Gastroesophageal sphincter (tissue), 4 donors: ENCODE measurements around the gene GSX1. TPM values are rescaled to one million over a fixed set of nuclear protein-coding genes. Genes with fewer than 3 reads are reported as not detected.
A peak's percentile ranks its signal among the peaks of the same experiment; 100 is the strongest.
"Not testable (repeated sequence)": the region's sequence is repeated elsewhere in the genome, so short reads cannot be mapped to it uniquely, and the experiment has no call there.

Source experiments
- ATAC-seq: fragments of 150-250 bp; one replicate; pipeline ENCODE4 v1.9.1; 2016; ENCODE audit warnings: mild to moderate bottlenecking, moderate library complexity
- H3K27ac ChIP-seq, 4 donors: fragments of 200-600 bp; sonication (generic) in 3 of 4; 1 replicate in 3 of 4; 2 replicates in 1 of 4; pipeline ENCODE4 v1.5.1; 2016 to 2019
- H3K27me3 ChIP-seq: fragments of 200-600 bp; sonication (generic); one replicate; pipeline ENCODE4 v1.5.1; 2019
- H3K36me3 ChIP-seq, 2 donors: fragments of 200-600 bp; sonication (generic); one replicate each; pipeline ENCODE4 v1.5.1; 2019; ENCODE audit warnings: control low read depth in 1 of 2
- H3K4me1 ChIP-seq, 3 donors: fragments of 200-600 bp; sonication (generic); 1 replicate in 2 of 3; 2 replicates in 1 of 3; pipeline ENCODE4 v1.5.1; 2016 to 2019; ENCODE audit warnings: control low read depth in 2 of 3
- H3K4me3 ChIP-seq, 2 donors: fragments of 200-600 bp; sonication (generic); one replicate each; pipeline ENCODE4 v1.5.1; 2019; ENCODE audit warnings: mild to moderate bottlenecking in 1 of 2, moderate library complexity in 1 of 2
- H3K9me3 ChIP-seq, 3 donors: fragments of 200-600 bp; sonication (generic); one replicate each; pipeline ENCODE4 v1.5.1; 2017 to 2019; ENCODE audit warnings: control low read depth in 2 of 3
- EP300 ChIP-seq: sonication (generic); formaldehyde crosslinking; IDR thresholded peaks from one replicate; pipeline ENCODE4 v1.6.1; 2017; ENCODE audit warnings: antibody characterized with exemption, mild to moderate bottlenecking
- POLR2A ChIP-seq, 2 donors: fragments of 450-650 bp; IDR thresholded peaks; one replicate each; pipeline ENCODE4 v1.6.1; 2017; ENCODE audit warnings: antibody characterized with exemption in 2 of 2, mild to moderate bottlenecking in 2 of 2, moderate library complexity in 1 of 2
- POLR2AphosphoS5 ChIP-seq: sonication (generic); formaldehyde crosslinking; IDR thresholded peaks from one replicate; pipeline ENCODE4 v1.6.1; 2017; ENCODE audit warnings: antibody characterized with exemption
- WGBS, 2 donors: methylation state at CpG; one replicate each; pipeline ENCODE4 v1.1.5; 2018; ENCODE audit warnings: low coverage in 1 of 2; 5-methylcytosine and 5-hydroxymethylcytosine counted together
- total RNA-seq, 4 donors: library from RNA; depleted of rRNA; stranded (reverse); fragments of >200 nt; gene quantifications; one replicate each; pipeline ENCODE4 v1.1.0, GENCODE V29; 2016
- TF ChIP-seq, protein P1 (sequence below), 4 experiments: fragments of 200-600 bp in 2 of 4; fragments of 450-650 bp in 2 of 4; sonication (generic) in 1 of 4; IDR thresholded peaks; one replicate each; pipeline ENCODE4 v1.5.1; 2017 to 2019; ENCODE audit warnings: antibody characterized with exemption in 4 of 4, mild to moderate bottlenecking in 2 of 4, moderate library complexity in 2 of 4

GSX1 gene
- total RNA-seq = not detected

DNA sequence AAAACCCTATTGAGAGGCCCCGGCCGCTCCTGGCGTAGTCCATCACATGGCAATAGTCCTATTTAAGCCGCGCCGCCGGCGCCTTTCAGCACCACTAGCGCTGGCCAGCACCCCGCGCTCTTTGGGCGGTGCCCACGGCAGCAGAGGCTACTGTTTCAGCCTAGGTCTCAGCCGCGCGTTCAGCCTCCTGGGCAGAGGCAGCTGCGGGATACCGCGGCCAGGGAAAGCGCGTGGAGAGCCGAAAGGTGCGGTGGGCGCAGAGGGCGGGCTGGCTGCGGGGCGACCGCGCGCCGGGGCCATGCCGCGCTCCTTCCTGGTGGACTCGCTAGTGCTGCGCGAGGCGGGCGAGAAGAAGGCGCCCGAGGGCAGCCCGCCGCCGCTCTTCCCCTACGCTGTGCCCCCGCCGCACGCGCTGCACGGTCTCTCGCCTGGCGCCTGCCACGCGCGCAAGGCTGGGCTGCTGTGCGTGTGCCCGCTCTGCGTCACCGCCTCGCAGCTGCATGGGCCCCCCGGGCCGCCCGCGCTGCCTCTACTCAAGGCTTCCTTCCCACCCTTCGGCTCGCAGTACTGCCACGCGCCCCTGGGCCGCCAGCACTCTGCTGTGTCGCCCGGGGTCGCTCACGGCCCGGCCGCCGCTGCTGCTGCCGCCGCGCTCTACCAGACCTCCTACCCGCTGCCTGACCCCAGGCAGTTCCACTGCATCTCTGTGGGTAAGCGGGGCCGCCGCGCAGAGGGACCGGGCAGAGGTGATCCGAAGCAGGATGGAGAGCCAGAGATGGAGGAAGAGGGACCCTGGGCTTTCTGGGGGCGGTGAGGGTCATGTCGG lies at the start of gene GSX1:
Gene GSX1 (plus strand): TSS at position 91 of the 826 bp plus-strand sequence. CDS start 208 bp downstream, at position 299.
- peaks cover 100% of the 10 kb centered on the region for H3K27me3 ChIP-seq
- TF ChIP-seq, protein P1, sequence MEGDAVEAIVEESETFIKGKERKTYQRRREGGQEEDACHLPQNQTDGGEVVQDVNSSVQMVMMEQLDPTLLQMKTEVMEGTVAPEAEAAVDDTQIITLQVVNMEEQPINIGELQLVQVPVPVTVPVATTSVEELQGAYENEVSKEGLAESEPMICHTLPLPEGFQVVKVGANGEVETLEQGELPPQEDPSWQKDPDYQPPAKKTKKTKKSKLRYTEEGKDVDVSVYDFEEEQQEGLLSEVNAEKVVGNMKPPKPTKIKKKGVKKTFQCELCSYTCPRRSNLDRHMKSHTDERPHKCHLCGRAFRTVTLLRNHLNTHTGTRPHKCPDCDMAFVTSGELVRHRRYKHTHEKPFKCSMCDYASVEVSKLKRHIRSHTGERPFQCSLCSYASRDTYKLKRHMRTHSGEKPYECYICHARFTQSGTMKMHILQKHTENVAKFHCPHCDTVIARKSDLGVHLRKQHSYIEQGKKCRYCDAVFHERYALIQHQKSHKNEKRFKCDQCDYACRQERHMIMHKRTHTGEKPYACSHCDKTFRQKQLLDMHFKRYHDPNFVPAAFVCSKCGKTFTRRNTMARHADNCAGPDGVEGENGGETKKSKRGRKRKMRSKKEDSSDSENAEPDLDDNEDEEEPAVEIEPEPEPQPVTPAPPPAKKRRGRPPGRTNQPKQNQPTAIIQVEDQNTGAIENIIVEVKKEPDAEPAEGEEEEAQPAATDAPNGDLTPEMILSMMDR (IDR thresholded peaks at IDR 0.05) = no peak
- TF ChIP-seq EP300 (no peak), POLR2A (IDR thresholded peaks at IDR 0.05) (no peak), POLR2AphosphoS5 (no peak)
- peak within 1 kb of the TSS in 1 of 2 donors; percentile 42 for H3K4me3 ChIP-seq
- H3K9me3 ChIP-seq = no peaks in the 10 kb centered on the region
- H3K4me1 ChIP-seq = peaks cover 0 to 57% (median 35%) of the 10 kb centered on the region in 3 donors
- ATAC-seq = peak; percentile 71
- no peak within 1 kb of the TSS for H3K27ac ChIP-seq
- H3K36me3 ChIP-seq = no peaks in the 10 kb centered on the region
- 4% methylated on average over 8 of the region's 87 CpGs; no CpG with 5 or more reads in 1 of the 2 donors for WGBS, 2 donors

DNA sequence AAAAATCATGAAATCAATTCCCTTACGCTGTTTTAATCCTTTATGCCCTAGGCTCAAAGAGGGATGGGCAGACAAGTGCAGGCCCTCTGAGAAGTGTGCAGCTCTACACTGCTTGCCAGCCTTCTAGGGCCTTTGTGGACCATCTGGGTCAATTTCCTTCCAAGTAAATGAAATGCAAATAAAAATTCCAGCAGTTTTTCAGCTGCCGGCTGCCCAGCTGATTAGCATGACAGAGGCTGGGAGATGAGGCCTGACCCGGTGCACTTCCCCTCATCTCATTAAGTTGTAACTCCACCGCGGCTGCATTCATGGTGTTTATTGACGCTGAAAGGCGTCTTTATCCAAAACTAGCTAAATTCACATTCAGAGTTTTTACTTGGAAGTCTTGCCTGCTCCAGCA lies 47.5 kb upstream of the GSX1 start:
- peaks cover 0 to 8% (median 0%) of the 10 kb centered on the region in 3 donors for H3K9me3 ChIP-seq
- H3K4me1 ChIP-seq = no peaks in the 10 kb centered on the region
- H3K27me3 ChIP-seq = peaks cover 7% of the 10 kb centered on the region
- no peaks in the 10 kb centered on the region for H3K36me3 ChIP-seq
- no peak overlapping the region for H3K4me3 ChIP-seq
- ATAC-seq = no peak
- no peak for TF ChIP-seq POLR2AphosphoS5
- TF ChIP-seq EP300 = no peak
- TF ChIP-seq POLR2A (IDR thresholded peaks at IDR 0.05) = no peak
- TF ChIP-seq, protein P1 (IDR thresholded peaks at IDR 0.05) = no peak
- H3K27ac ChIP-seq = no peak overlapping the region
- WGBS, 2 donors = 40 to 46% methylated on average over 5 to 7 of the region's 7 CpGs

DNA sequence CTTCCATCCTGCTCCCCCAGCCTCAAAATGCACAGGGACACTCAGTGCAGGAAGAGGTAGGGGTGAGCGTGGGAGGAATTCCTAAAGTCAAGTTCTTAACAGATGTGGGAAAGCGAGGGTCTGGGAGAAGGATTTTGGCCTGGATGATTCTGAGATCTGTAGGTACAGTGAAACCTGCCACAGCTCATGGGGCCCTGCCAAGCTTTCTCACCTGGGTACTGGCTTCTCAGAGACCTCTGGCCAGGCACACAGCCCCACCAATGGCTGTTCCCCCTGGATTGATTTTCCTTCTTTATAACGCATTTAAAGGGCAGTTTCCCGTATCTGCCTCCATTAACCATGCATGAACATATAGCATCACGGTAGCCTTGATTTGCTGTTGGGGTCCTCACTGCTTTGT lies 47.0 kb upstream of the GSX1 start:
- ATAC-seq = no peak
- Histone ChIP-seq H3K27me3 (peaks cover 7% of the 10 kb centered on the region), H3K4me3 (no peak overlapping the region), H3K4me1 (no peaks in the 10 kb centered on the region), H3K36me3 (no peaks in the 10 kb centered on the region), H3K27ac (no peak overlapping the region), H3K9me3 (peaks cover 0 to 8% (median 0%) of the 10 kb centered on the region in 3 donors)
- TF ChIP-seq POLR2A (IDR thresholded peaks at IDR 0.05) (no peak), EP300 (no peak), POLR2AphosphoS5 (no peak)
- TF ChIP-seq, protein P1 (IDR thresholded peaks at IDR 0.05) = no peak
- 56 to 73% methylated on average over 2 to 5 of the region's 5 CpGs for WGBS, 2 donors

DNA sequence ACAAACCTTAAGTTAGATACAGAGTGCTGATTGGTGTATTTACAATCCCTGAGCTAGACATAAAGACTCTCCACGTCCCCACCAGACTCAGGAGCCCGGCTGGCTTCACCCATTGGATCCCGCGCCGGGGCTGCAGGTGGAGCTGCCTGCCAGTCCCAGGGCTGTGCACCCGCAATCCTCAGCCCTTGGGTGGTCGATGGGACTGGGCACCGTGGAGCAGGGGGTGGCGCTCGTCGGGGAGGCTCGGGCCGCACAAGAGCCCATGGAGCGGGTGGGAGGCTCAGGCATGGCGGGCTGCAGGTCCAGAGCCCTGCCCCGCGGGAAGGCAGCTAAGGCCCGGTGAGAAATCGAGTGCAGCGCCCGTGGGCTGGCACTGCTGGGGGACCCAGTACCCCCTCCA lies 44.1 kb upstream of the GSX1 start:
- H3K27ac ChIP-seq, H3K27me3 ChIP-seq, ATAC-seq, H3K4me3 ChIP-seq, H3K9me3 ChIP-seq, H3K4me1 ChIP-seq, H3K36me3 ChIP-seq: not testable (repeated sequence)
- 100% methylated on average over 1 of the region's 21 CpGs; no CpG with 5 or more reads in 1 of the 2 donors for WGBS, 2 donors

DNA sequence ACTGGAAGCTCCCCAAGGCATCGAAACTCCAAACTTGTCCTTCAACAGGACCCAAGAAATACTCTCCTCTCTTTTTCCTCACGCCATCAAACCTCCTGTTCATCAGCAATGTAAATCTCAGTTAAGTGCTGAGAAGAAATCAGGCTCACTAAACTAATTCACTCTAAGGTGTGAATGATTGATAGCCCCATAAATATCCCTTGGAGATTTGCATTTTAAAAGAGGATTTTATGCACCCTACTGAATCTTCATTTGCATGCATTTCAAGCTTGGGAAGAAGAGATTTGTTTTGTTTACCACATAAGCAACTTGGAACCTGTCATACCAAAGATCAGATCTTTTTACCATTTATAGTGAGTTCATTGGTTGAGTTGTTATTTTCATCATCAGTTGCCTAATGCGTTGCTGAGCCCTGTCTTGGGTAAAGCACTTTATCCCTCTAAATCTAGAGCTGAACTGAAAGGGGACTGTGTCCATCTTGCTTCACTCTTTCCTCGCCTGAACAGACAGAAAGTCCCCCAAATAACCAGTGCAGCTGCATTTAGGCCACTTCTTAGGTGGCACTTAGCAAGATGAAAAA lies 40.2 kb upstream of the GSX1 start:
- H3K4me1 ChIP-seq = no peaks in the 10 kb centered on the region
- TF ChIP-seq POLR2A (IDR thresholded peaks at IDR 0.05) (no peak), EP300 (no peak), POLR2AphosphoS5 (no peak)
- TF ChIP-seq, protein P1 (IDR thresholded peaks at IDR 0.05) = no peak
- H3K27ac ChIP-seq = no peak overlapping the region
- ATAC-seq = no peak
- 53 to 56% methylated on average over 3 to 4 of the region's 4 CpGs for whole genome bisulfite sequencing, 2 donors
- H3K4me3 ChIP-seq = no peak overlapping the region
- H3K27me3 ChIP-seq = peaks cover 7% of the 10 kb centered on the region
- H3K9me3 ChIP-seq = peaks cover 0 to 12% (median 0%) of the 10 kb centered on the region in 3 donors
- H3K36me3 ChIP-seq = no peaks in the 10 kb centered on the region
